ENCODE measurements around the gene MTCH1.

- TF ChIP-seq CTCF (IDR thresholded peaks at IDR 0.05 in 2 of 3, conservative IDR thresholded peaks at IDR 0.05 in 1 of 3; ENCODE audit: insufficient read depth in 2 of 3, low read depth in 1 of 3, low read length in 3 of 3) (no peak), XRCC4 (IDR thresholded peaks at IDR 0.05; ENCODE audit: extremely low read depth, insufficient read depth, insufficient read length) (no peak), CBX3 (IDR thresholded peaks at IDR 0.05; ENCODE audit: borderline replicate concordance in 1 of 2, low read length in 2 of 2) (no peak), ZNF449 (CRISPR knock-in tag; IDR thresholded peaks at IDR 0.05) (no peak)
Measured at GRCh38 chr6:37010402-37010892, 24.5 kb upstream of the MTCH1 start.
